Activated gamma-delta T cell treated with anti-CD3 and anti-CD28 coated beads, Interleukin-2, amount 50 U/mL, for 16 hours (primary cell): ENCODE measurements around the gene AFF1.

Source experiments
- DNase-seq: peaks from one replicate; pipeline ENCODE4 v3.0.0-alpha.2; 2020; ENCODE audit warnings: low read depth

The AFF1 gene

DNA sequence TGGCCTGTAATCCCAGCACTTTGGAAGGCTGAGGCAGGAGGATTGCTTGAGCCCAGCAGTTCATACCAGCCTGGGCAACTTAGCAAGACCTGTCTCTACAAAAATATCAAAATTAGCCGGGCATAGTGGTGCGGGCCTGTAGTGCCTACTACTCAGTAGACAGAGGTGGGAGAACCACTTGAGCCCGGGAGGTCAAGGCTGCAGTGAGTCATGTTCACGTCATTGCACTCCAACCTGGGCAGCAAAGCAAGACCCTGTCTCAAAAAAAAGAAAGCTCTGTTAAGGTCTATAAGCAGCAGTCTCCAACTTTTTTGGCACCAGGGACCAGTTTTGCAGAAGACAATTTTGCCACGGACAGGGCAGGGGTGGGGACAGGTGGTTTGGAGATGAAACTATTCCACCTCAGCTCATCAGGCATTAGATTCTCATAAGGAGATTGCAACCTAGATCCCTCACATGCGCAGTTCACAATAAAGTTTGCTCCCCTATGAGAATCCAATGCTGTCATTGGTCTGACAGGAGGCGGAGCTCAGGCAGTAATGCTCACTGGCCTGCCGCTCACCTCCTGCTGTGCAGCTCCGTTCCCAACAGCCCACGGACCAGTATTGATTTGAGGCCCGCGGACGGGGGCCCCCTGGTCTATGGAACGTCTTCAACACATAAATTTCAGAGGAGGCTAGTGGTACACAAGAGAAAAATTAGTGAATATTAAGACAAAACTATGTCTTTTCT, 217.7 kb downstream of the AFF1 start:
- DNase-seq = no peak

DNA sequence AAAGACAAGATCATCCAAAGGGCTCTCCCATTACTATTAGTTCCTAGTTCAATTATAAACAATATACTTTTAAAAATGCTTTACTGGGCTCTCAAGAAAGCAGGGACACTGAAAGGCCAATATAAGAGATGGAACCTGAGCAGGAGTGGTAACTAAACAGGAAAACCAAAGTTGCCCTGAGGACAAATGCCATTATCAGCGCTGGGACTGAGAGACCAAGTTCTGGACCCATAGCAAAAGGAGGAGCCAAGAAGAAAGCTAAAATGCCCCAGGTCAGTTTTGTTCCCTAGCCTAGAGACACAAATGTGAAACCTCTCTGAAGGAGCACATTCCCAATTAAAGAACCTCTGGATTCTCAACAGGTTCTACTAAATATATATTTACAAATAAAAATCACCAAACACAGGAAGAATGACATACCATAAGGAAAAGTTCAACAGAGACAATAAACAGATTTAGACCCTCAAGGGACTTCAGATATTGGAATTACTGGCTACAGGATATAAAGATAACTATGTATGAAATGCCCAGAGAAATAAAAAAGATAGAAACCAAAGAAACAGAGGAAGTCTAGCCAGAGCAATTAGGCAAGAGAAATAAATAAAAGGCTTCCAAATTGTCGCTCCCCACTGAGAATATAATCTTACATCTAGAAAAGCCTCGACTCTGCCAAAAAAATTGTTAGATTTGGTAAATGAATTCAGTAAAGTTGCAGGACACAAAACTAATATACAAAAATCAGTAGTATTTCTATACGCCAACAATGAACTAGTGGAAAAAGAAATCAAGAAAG, 218.5 kb downstream of the AFF1 start:
- DNase-seq = no peak

DNA sequence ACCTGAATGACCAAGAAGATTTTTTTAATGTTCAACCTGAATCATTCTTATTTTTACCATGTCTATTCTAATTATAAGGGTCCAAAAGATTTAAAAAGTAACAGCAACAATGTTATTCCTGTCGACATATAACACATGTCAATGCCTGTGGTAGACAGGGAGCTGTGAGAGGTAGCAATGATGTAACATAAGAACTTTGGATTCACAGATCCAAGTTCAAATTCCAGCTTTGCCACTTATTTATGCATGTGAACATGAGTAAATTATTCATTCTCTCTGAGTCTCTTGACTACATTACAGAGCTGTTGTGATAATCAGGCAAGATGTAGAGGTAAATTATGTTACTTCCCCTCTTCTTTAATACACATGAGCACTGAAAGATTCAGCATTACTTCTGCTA, 231.1 kb downstream of the AFF1 start:
- DNase-seq = no peak

DNA sequence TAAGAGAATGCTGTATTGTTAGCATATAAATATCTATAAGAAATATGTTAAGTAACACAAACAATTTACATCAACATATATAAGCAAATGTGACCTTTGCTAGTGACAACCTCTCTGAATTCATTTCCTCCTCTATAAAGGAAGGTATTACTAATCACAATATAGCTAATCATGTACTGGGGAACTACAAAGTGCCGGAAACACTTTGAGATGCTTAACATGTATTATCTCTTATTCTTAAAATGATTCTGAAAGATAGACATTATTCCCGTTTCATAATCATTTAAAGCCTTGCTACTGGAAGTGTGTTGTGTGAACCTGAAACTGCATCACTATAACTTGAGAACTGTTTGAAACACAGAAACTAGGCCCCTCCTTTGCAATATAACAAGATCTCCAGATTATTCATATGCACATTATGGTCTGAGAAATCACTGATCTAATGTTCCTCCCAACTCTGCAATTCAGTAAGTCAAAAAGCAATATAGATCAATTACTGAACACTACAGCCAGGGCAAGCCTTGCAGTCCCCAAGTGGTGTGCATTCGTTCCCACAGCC, 231.6 kb downstream of the AFF1 start:
- no peak for DNase-seq

DNA sequence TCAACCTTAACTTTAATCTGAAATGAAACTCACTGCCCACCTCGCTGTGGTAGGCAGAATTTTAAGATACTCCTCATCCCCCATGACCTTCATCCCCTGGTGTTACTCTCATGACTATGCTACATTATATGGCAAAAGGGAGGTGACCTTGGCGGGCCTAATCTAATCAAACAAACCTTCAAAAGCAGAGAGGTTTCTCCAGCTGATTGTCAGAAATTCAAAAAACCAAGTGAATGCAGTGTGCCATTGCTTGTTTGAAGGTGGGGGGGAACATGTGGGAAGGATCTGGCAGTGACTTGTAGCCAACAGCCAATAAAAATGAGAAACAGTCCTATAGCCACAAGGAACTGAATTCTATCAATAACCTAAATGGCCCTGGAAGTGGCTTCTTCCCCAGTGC, 237.1 kb downstream of the AFF1 start:
- no peak for DNase-seq

DNA sequence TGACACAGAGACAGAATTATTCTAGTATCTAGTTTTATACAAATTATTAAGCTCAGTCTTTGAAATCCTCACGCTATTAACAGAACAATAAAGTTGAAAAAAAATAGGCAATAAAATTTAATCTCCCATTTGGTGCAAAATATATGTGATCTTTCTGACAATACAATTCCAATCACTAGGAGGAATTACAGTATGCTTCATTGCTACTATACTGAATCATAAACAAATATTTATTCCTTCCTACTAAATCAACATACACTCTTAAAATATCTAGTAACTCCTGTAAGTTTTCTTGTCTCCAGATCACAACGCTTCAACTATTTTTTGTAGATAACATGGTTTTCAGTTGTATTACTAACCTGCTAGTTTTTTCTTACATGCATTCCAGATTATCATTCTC, 239.9 kb downstream of the AFF1 start:
- DNase-seq = no peak

DNA sequence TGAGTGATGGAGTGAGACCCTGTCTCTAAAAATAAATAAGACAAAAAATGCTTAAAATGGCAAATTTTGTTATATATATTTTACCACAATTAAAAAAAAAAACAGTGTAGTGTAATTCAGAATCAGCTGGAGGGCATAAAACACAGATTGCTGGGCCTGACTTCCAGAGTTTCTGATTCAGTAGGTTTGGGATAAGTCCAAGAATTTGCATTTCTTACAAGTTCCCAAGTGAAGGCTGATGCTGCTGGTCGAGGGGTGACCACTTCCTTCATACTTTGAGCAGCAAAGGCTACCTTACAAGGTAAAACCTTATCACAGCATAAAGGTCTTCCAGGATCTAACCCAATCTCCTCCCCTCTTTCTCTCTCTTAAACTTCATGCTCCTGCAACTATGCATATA, 244.9 kb downstream of the AFF1 start:
- DNase-seq = no peak

DNA sequence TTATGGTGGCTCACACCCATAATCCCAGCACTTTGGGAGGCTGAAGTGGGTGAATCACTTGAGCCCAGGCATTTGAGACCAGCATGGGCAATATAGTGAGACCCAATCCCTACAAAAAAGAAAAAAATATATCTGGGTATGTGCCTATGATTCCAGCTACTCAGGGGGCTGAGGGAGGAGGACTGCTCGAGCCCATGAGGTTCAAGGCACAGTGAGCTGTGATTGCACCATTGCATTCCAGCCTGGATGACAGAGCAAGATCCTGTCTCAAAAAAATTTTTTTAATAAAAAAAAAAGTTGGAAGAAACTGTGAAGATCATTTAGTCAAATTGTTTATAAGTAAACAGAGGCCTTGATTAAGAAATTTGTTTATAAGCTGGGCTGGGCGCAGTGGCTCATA, 246.0 kb downstream of the AFF1 start:
- no peak for DNase-seq

DNA sequence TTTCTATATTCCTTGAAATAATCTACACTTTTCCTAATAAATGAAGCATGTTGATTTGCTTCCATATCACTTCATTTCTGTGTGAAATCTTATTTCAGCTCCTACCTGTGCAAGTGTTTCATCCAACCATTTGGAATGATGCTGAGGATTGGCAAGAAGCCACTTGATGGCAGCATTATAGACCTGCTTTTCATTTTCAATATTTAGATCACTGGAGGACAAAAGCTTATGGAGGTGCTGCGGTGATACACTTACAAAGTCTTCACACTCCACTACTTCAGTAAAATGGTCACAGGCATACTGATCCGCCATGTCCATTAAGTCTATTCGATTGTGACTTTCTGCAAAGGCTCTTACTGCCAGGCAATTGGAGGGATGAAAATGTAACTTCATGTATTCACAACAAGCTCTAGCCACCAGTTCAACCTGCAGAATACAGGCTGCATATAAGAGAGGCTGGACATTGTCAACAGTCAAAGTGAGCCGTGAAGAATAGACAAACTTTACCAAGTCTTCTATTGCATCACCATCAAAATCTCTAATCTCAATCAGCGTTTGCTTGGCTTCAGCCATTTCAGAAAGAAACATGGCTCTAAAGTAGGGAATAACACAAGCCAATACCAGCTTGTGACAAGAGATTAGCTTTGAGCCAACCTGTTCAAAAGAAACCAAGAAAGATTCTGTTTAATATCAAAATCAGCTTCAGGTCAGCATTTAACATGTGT, 250.5 kb downstream of the AFF1 start:
- DNase-seq = no peak

DNA sequence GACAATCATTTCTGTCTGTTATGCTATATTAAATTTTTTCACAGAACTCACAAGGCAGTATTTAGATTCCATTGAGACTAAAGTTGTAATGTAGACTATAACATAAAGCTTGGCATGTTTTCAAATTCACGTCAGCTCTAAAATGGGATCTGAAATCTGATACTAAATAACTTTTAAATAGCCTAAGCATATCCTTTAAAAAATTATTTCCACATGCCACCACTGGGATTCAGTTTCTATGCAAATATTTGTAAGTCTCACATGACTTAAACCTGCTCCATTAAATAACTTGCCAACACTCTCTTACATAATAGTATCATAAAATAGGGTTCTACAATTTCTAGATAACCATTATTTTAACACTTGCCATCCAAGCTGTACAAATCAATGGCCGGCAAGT, 253.2 kb downstream of the AFF1 start:
- DNase-seq = no peak

DNA sequence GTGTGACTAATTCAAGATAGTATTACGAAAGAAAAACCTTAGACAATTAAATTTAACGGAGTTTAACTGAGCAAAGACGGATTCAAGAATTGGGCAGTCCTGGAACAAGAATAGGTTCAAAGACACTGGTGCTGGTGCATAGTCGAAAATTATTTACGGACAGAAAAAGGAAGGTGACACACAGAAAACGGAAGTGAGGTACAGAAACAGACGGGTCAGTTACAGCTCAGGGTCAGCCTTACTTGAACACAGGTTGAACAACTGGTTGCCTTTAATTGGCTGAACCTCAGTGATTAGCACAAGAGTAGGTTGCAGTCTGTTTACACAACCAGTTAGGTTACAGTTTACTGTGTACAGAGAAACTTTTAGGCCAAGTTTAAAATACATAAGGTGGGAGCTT, 254.1 kb downstream of the AFF1 start:
- no peak for DNase-seq
